EH (cell line): Measurements from ENCODE around the gene GABRA4.

Experiments used
- DNase-seq: peaks from one replicate; pipeline ENCODE4 v3.0.0-alpha.2; 2015; ENCODE audit warnings: low read depth

GABRA4 gene

DNA sequence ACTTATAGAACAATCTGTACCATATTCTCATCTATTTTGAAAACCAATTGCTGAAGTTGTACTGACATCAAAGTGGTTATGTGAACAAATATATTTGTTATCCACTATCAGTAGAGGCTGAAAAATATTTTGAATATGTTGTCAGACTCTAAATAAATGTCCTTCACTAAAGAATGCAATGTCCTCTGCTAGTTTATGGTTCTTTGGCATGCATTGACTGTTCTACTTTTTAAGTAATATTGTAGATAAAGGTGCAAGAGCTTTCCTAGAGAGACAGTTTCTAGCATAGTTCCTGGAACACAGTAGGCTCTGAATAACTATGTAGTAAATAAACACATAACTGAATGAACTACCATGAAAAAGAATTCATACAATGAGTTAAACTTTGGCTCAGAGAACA is 66.2 kb downstream of the GABRA4 start:
- DNase-seq = no peak

DNA sequence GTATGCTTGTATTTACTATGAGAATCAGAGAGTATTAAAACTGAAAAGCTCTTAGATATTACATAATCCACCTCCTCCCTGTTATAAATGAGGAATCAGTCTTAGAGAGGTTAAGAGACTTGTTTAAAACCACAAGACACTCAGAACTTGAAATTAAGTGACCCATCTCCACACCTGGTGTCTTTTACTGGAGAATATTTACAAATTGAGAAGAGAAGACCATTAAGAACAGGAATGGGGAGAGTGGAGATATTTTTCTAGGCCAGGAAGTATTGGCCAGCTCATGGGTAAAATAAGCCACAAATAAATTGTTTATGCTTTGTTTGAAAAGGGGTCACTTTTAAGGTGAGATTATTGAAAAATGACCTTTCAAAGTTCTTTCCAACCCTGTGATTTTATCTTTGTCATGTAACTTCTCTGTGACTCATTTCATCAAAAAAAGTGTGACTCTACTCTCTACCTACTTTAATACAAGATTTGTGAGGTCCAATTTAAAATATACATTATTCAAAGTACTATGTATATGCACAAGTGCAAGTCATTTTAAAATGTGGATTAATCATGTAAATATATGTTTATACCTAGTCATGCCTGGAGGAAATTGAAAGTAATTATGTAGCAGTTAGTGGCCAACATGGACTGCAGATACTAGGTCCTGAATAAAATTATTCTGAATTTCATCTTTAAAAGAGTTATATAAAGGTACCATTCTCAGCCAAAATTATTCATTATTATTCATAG is 68.4 kb downstream of the GABRA4 start:
- DNase-seq = no peak

DNA sequence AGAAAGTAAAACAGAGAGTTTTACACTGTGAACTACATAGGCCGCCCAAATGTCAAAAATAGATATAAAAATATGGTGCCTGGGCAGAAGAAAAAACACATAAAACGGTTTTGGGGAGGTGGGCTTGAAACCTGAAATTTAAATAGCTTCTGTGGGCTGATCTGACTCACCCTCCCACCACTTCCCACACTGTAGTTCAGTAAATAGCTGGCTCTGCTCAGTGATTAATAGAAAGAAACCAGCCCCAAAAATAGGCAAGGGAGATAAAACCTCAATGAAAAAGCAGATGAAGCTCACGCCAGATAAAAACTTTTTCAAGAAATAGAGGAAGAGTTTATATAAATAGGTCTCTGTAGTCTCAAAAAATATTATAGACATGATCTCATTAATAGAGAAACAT is 71.2 kb downstream of the GABRA4 start:
- no peak for DNase-seq

DNA sequence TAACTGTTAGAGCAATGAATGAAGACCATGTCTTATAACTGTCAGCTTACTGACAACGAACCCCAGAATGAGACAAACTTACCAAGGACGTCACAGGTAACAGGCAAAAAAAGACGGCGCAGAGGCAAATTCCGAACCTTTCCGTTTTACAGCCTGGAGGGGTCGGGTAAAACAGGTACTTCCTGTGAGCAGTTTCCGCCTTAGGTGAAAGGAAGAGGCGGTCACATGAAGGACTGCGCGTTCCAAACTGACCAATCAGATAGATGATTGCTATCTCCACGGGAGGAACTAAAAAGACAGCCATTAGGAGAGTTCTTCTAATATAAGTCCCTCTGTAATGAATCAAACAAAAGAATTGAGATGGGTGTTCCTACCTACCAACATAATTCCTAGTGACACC is 84.3 kb downstream of the GABRA4 start, which contains the start of gene COX7B2:
Gene COX7B2, minus strand, starts transcription at position 168 of the 400 bp plus-strand sequence. CDS start 174,053 bp downstream, outside the sequence.
- no peak for DNase-seq

DNA sequence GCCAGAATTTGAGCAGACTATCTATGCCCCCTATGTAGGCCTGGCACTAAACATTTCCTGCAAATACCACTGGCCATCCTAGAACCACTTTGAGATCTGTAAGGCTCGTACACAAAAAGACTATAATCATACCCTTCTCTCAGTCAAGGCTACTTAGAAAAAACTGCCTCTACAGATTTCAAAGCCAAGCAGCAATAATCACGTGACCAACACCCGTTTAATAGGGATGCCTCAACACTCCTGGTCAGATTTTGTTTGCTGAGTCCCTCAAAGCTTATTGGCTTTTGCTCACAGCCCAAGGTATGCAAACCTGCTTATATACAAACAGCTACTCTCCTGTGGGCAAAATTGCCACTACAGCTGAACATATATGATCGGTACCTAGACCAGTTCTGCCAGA is 85.2 kb downstream of the GABRA4 start:
- no peak for DNase-seq

DNA sequence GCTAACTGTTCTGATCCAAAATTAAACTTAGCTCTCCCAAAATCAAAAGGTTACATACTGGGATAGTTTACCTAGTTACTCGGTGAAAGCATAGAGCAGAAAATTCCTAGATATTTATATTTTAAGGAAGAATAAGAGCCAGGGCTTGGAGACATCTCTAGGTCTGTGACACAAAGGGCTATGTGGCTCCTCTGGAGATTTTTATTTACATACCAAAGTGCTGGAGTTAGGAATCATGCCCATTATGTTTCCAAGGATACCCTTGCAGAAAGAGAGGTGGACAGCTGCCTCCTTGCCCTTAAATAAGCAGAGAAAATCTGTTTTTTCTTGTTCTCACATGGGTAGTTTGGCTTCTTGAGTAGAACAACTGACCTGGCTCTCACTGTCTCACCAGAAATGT is 93.3 kb downstream of the GABRA4 start:
- no peak for DNase-seq

DNA sequence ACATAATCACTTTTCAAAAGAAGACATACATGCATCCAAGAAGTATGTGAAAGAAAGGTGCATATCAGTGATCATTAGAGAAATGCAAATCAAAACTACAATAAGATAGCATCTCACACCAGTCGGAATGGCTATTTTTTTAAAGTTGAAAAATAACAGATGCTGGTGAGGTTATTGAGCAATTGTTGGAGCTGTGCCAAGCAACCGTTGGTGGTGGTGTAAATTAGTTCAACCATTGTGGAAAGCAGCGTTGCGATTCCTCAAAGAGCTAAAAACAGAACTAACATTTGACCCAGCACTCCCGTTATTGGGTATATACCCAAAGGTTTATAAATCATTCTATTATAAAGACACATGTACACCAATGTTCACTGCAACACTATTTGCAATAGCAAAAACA is 98.6 kb downstream of the GABRA4 start:
- DNase-seq = no peak

DNA sequence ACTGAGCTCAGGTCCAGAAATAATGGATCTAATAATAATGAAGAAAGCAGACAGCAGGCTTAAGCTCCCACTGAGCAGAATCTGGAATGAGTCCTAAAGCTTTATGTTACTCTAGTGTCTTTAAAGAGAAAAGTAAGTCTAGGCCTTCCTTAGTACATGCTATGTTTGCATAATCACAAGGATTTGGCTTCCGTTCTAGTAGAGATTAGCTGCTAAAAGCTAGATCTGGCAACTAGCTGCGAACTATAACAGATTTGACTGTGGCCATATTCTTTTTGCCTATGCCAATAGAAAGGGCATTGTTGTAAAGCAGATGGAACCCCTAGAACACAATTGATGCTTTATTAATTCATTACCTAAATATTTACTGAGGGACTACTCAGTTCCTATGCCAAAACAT is 103.3 kb downstream of the GABRA4 start:
- no peak for DNase-seq

DNA sequence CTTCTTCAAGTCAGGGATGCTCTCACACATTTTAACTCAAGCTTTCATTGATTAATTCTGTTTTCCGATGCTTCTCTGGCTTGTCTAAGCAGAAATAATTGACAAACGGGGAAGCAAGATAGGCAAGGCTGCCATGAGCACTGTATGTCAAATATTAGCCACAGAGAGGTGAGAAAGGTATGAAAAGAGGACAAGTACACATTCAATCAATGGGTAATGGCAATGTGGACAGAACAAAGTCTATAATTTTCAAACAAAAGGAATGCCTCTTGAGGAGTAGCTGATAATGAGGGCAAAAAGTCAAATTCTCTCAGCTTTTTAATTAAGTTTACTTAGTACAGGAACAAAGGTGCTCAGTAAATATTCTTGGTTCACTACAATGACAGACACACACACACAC is 104.0 kb downstream of the GABRA4 start:
- DNase-seq = no peak

DNA sequence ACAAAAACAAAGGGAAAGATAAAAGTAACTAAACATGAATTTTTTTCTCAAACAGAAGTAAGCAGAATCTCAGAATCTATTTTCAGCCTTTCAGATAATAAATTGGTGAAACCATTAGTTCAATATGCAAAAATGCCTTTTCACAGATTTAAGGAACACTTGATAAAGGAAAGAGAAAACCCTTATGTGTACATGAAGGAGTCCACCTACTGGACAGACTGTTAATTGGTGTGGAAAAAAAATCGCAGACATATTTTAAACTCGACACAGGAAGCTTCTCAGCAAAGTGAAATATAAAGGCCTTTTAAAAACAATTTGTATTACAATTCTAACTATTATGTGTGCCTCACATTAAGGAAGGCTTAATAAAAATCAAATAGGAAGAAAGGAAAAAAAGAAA is 106.7 kb downstream of the GABRA4 start:
- DNase-seq = no peak

DNA sequence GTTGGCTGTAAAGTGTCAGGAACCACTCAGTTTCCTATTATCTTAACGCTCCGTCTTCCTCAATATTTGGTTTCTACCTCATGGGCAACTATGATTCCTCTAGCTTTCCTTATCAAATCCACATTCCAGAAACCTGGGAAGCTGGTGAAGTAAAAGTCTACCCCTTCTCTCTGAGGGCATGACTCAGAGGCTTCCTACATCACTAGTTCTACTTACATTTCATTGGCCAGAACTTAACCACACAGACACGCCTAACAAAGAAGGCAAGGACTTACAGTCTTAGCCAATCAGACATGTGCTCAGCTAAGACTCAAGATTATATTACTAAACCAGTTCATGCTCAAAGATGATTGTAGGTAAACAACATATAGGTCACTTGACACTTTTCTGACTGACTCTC is 114.7 kb downstream of the GABRA4 start:
- no peak for DNase-seq

DNA sequence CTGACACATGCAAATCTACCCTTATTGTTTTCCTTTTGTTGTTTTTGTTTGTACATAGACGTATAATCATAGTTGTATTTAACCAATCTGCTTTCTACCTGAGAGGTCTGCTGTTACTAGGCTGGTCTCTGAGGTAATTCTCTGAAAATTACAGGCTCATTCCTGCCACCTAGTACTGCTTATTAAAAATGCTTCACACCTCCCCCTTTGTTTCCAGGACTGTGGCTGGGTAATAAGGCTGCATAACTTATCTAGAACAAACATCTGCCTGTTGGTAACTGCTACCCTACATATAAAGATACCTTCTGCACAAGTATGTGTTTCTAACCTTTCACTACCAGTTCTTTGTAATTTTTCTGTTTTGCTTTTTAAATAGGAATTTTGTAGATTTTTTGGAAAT is 118.6 kb downstream of the GABRA4 start:
- no peak for DNase-seq

DNA sequence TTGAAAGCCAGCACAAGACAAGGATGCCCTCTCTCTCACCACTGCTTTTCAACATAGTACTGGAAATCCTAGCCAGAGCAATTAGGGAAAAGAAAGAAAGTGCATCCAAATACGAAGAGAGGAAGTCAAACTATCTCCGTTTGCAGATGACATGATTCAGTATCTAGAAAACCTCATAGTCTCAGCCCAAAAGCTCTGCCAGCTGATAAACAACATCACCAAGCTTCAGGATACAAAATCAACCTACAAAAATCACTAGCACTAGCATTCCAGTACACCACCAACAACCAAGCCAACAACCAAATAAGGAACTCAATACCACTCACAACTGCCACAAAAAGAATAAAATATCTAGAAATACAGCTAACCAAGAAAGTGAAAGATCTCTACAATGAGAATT is 123.0 kb downstream of the GABRA4 start:
- DNase-seq = no peak
